Testis (tissue), 3 donors: ENCODE results near the gene DPF3. TPM values are rescaled to one million over a fixed set of nuclear protein-coding genes. Genes with fewer than 3 reads are reported as not detected.

Experiments used
- DNase-seq: peaks from one replicate; pipeline ENCODE4 v3.0.0-alpha.2; 2019
- H3K27ac ChIP-seq, 2 donors: fragments of 200-600 bp; sonication (generic); one replicate each; pipeline ENCODE4 v1.5.1; 2019
- H3K27me3 ChIP-seq: fragments of 200-600 bp; sonication (generic); one replicate; pipeline ENCODE4 v1.5.1; 2019
- H3K36me3 ChIP-seq: fragments of 200-600 bp; sonication (generic); one replicate; pipeline ENCODE4 v1.5.1; 2017; ENCODE audit warnings: low read depth; ENCODE audit errors: missing control alignments
- H3K4me1 ChIP-seq: fragments of 200-600 bp; sonication (generic); one replicate; pipeline ENCODE4 v1.5.1; 2019
- H3K4me3 ChIP-seq, 2 donors: fragments of 200-600 bp; sonication (generic); one replicate each; pipeline ENCODE4 v1.5.1; 2017 to 2019
- H3K9me3 ChIP-seq: fragments of 200-600 bp; sonication (generic); one replicate; pipeline ENCODE4 v1.5.1; 2017
- CTCF ChIP-seq, 3 experiments: fragments of 450-650 bp in 2 of 3; fragments of 200-600 bp in 1 of 3; sonication (generic) in 1 of 3; IDR thresholded peaks; one replicate each; pipeline ENCODE4 v1.5.1; 2016 to 2019; ENCODE audit warnings: antibody characterized with exemption in 3 of 3, mild to moderate bottlenecking in 2 of 3, moderate library complexity in 1 of 3
- POLR2A ChIP-seq: fragments of 450-650 bp; IDR thresholded peaks from one replicate; pipeline ENCODE4 v1.6.1; 2017; ENCODE audit warnings: antibody characterized with exemption, mild to moderate bottlenecking, moderate library complexity
- WGBS, 2 donors: methylation state at CpG; one replicate each; pipeline ENCODE4 v1.1.5; 2018; 5-methylcytosine and 5-hydroxymethylcytosine counted together
- intact Hi-C: fragments of 100-400 bp; cut with DNase I; formaldehyde crosslinking; loops from one replicate; pipeline ENCODE4 v1.15.1; 2023; ENCODE audit warnings: low total_unique reads
- polyA plus RNA-seq: library from polyadenylated mRNA; stranded (reverse); fragments of 350-450 nt; fragmentation: Illumina TruSeq; extraction: RNeasy Lipid Tissue Mini Kit (QIAGEN cat#74804); gene quantifications from one replicate; pipeline ENCODE4 v1.2.3, GENCODE V29; 2014; ENCODE audit warnings: low read depth, low replicate concordance; ENCODE audit not compliant: insufficient read depth
- total RNA-seq, 2 donors: library from RNA; depleted of rRNA; stranded (reverse); fragments of >200 nt; gene quantifications; one replicate each; pipeline ENCODE4 v1.2.3, GENCODE V29; 2016

DPF3 gene
- total and polyA plus RNA-seq, 3 donors from 2014 or later = 14.6 to 41.6 (median 26.4) TPM

- intact Hi-C loops = no loop called here
- no peaks in the 10 kb centered on the region for H3K4me1 ChIP-seq
- no peak overlapping the region for H3K27ac ChIP-seq
- TF ChIP-seq POLR2A (no peak), CTCF (IDR thresholded peaks at IDR 0.05) (no peak)
- no peaks in the 10 kb centered on the region for H3K9me3 ChIP-seq
- H3K36me3 ChIP-seq = no peaks in the 10 kb centered on the region
- H3K4me3 ChIP-seq = no peak overlapping the region
- DNase-seq = no peak
- 75 to 97% methylated on average over 1 of the region's 1 CpG for WGBS, 2 donors
- H3K27me3 ChIP-seq = no peaks in the 10 kb centered on the region
Measured at GRCh38 chr14:72663076-72663487, 230.8 kb downstream of the DPF3 start.

DNA sequence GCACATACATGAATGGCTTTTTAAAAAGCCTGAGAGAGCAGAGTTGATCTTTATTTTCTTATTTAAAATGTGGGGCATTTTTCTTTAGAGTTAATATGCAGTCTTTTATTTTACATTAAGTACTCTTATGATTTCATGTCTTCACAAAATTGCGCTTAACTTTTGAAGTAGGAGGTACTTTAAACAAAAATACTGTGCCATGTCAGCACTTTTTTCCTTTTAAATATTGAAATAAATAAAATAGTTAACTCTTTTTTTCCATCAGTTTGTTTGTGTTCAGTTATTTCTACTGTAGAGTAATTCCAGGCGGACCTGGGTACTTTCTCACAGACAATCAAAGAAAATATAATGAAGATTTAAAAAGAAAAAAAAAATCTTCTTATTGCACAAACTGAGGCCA lies 231.7 kb downstream of the DPF3 start:
- no peak overlapping the region for H3K27ac ChIP-seq
- no peak for TF ChIP-seq POLR2A
- no peak for TF ChIP-seq CTCF (IDR thresholded peaks at IDR 0.05)
- H3K4me1 ChIP-seq = no peaks in the 10 kb centered on the region
- H3K4me3 ChIP-seq = no peak overlapping the region
- H3K27me3 ChIP-seq = no peaks in the 10 kb centered on the region
- H3K36me3 ChIP-seq = no peaks in the 10 kb centered on the region
- H3K9me3 ChIP-seq = no peaks in the 10 kb centered on the region
- 96 to 99% methylated on average over 2 of the region's 2 CpGs for WGBS, 2 donors
- intact Hi-C loops = no loop called here
- no peak for DNase-seq

GRCh38 chr14:72657214-72657921 lies 236.5 kb downstream of the DPF3 start:
- WGBS, 2 donors = 94 to 97% methylated on average over 1 of the region's 1 CpG
- no peaks in the 10 kb centered on the region for H3K36me3 ChIP-seq
- intact Hi-C loops = no loop called here
- no peaks in the 10 kb centered on the region for H3K9me3 ChIP-seq
- no peak overlapping the region for H3K4me3 ChIP-seq
- no peaks in the 10 kb centered on the region for H3K27me3 ChIP-seq
- no peak overlapping the region for H3K27ac ChIP-seq
- TF ChIP-seq POLR2A (no peak), CTCF (IDR thresholded peaks at IDR 0.05) (no peak)
- DNase-seq = no peak
- H3K4me1 ChIP-seq = no peaks in the 10 kb centered on the region

GRCh38 chr14:72653026-72653425 lies 240.9 kb downstream of the DPF3 start:
- no peak overlapping the region for H3K4me3 ChIP-seq
- H3K27me3 ChIP-seq = no peaks in the 10 kb centered on the region
- TF ChIP-seq CTCF (IDR thresholded peaks at IDR 0.05) (no peak), POLR2A (no peak)
- DNase-seq = no peak
- H3K36me3 ChIP-seq = no peaks in the 10 kb centered on the region
- intact Hi-C loops = no loop called here
- WGBS, 2 donors = 80 to 87% methylated on average over 8 of the region's 8 CpGs
- H3K4me1 ChIP-seq = peaks cover 15% of the 10 kb centered on the region
- H3K9me3 ChIP-seq = no peaks in the 10 kb centered on the region
- no peak overlapping the region for H3K27ac ChIP-seq

DNA sequence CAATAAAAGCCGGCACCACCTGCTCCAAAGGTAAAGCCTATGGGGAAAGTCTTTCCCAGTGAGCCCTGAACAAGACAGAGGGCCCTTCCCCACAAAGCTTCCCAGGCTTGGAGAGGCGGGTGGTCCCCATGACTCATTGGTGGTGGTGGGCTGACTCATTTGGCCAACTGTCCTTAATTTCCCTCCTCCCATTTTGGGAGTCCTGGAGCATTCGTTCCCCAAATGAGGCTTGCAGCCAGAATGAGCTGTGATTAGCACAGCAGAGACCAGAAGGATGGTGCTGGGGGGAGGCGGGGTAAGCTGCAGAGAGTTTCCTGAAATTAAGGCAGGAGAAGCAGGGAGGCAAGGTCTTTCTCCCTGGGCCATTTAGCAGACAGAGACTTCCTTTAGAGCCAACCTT lies 241.7 kb downstream of the DPF3 start:
- TF ChIP-seq POLR2A (no peak), CTCF (IDR thresholded peaks at IDR 0.05) (no peak)
- Histone ChIP-seq H3K27ac (no peak overlapping the region), H3K4me1 (peaks cover 19% of the 10 kb centered on the region), H3K4me3 (no peak overlapping the region), H3K27me3 (no peaks in the 10 kb centered on the region), H3K36me3 (no peaks in the 10 kb centered on the region), H3K9me3 (no peaks in the 10 kb centered on the region)
- WGBS, 2 donors = 85 to 92% methylated on average over 2 to 4 of the region's 4 CpGs
- no peak for DNase-seq
- intact Hi-C loops = no loop called here
